Upper lobe of left lung (tissue), 6 donors: ENCODE measurements around the gene SMDT1. TPM values are rescaled to one million over a fixed set of nuclear protein-coding genes. Genes with fewer than 3 reads are reported as not detected.
A peak's percentile ranks its signal among the peaks of the same experiment; 100 is the strongest.

ENCODE experiments used
- ATAC-seq, 2 donors: fragments of 200-7000 bp; cut with Tn5 transposase; one replicate each; pipeline ENCODE4 v1.9.1; 2022; ENCODE audit warnings: mild to moderate bottlenecking in 2 of 2, moderate library complexity in 2 of 2; ENCODE audit not compliant: low FRiP score in 2 of 2
- DNase-seq, 2 donors: peaks; one replicate each; pipeline ENCODE4 v3.0.0-alpha.2; 2019 to 2020
- H3K27ac ChIP-seq, 4 donors: fragments of 200-600 bp; sonication (generic); one replicate each; pipeline ENCODE4 v1.5.1; 2016 to 2019
- H3K27me3 ChIP-seq, 4 donors: fragments of 200-600 bp; sonication (generic); one replicate each; pipeline ENCODE4 v1.5.1; 2017 to 2019
- H3K36me3 ChIP-seq, 4 donors: fragments of 200-600 bp; sonication (generic); one replicate each; pipeline ENCODE4 v1.5.1; 2016 to 2019
- H3K4me1 ChIP-seq, 4 donors: fragments of 200-600 bp; sonication (generic); one replicate each; pipeline ENCODE4 v1.5.1; 2018 to 2019
- H3K4me3 ChIP-seq, 4 donors: fragments of 200-600 bp; sonication (generic); one replicate each; pipeline ENCODE4 v1.5.1; 2017 to 2019; ENCODE audit warnings: mild to moderate bottlenecking in 2 of 4, moderate library complexity in 1 of 4
- H3K9me3 ChIP-seq, 4 donors: fragments of 200-600 bp; sonication (generic); one replicate each; pipeline ENCODE4 v1.5.1; 2018 to 2019
- CTCF ChIP-seq, 6 experiments: fragments of 450-650 bp in 4 of 6; fragments of 200-600 bp in 2 of 6; sonication (generic) in 2 of 6; IDR thresholded peaks; one replicate each; pipeline ENCODE4 v1.5.1; 2016 to 2019; ENCODE audit warnings: antibody characterized with exemption in 6 of 6
- EP300 ChIP-seq, 4 donors: sonication (generic); formaldehyde crosslinking; IDR thresholded peaks; one replicate each; pipeline ENCODE4 v1.5.1; 2017; ENCODE audit warnings: antibody characterized with exemption in 4 of 4, control low read depth in 2 of 4
- POLR2A ChIP-seq, 4 donors: fragments of 450-650 bp; IDR thresholded peaks; one replicate each; pipeline ENCODE4 v1.5.1; 2016 to 2017; ENCODE audit warnings: antibody characterized with exemption in 4 of 4, mild to moderate bottlenecking in 2 of 4
- POLR2AphosphoS5 ChIP-seq, 2 donors: sonication (generic); formaldehyde crosslinking; IDR thresholded peaks; one replicate each; pipeline ENCODE4 v1.5.1; 2017; ENCODE audit warnings: antibody characterized with exemption in 2 of 2
- WGBS, 2 donors: methylation state at CpG; one replicate each; pipeline ENCODE4 v1.1.5; 2017 to 2018; 5-methylcytosine and 5-hydroxymethylcytosine counted together
- total RNA-seq, 6 donors: library from RNA; depleted of rRNA in 4 of 6; stranded (reverse); fragments of >200 nt in 4 of 6; gene quantifications; one replicate each; pipeline versions ENCODE4 v1.1.0 to v1.2.1, GENCODE V29; 2016 to 2021
- donor health status: DM: no; HTN: no; CAD: no; lungs with moderate emphysema.
- donor health status: DM: no; HTN: yes; CAD: no; lungs with severe emphysema.

SMDT1 gene
- total RNA-seq, 6 donors from 2014 or later: 11.2 to 135 (median 27.2) TPM

GRCh38 chr22:42072606-42073330, 6.7 kb upstream of the SMDT1 start:
- H3K9me3 ChIP-seq: no peaks in the 10 kb centered on the region
- TF ChIP-seq POLR2A (IDR thresholded peaks at IDR 0.05) (no peak), POLR2AphosphoS5 (IDR thresholded peaks at IDR 0.05) (no peak), EP300 (IDR thresholded peaks at IDR 0.05) (no peak), CTCF (IDR thresholded peaks at IDR 0.05) (no peak)
- H3K27ac ChIP-seq: no peak overlapping the region
- H3K27me3 ChIP-seq: no peaks in the 10 kb centered on the region
- ATAC-seq: no peak
- DNase-seq: no peak
- WGBS, 2 donors: 81 to 86% methylated on average over 8 of the region's 8 CpGs
- H3K36me3 ChIP-seq: peaks cover 0 to 26% (median 14%) of the 10 kb centered on the region in 4 donors
- H3K4me3 ChIP-seq: no peak overlapping the region
- peaks cover 32 to 53% (median 36%) of the 10 kb centered on the region in 4 donors for H3K4me1 ChIP-seq

DNA sequence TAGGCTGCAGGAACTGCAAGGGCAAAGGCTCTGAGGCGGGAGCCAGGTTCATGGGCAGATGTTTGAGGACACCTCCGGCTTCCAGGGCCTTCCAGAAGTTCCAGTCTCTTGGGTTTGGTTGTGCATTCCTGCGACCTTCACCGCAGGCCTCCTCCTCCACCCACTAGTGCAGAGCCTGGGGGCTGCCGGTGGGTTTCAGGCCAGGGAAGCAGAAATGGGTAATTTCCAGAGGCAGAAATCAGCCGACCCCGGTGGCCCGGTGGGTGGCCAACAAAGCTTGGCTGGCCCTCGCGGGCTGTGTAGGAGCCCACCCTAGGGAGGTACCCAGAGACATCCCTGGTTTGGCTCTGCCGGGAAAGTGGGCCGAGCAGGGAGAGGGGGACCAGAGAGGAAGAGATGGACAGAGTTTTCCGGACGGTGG, 5.9 kb upstream of the SMDT1 start:
- Histone ChIP-seq H3K4me3 (peak overlapping the region in 3 of 4 donors; percentile 75 to 81 (median 76)), H3K27ac (peak overlapping the region; percentile 86 to 97 (median 96)), H3K36me3 (peaks cover 0 to 30% (median 11%) of the 10 kb centered on the region in 4 donors), H3K4me1 (peaks cover 37 to 56% (median 41%) of the 10 kb centered on the region in 4 donors), H3K27me3 (no peaks in the 10 kb centered on the region), H3K9me3 (no peaks in the 10 kb centered on the region)
- 77 to 78% methylated on average over 10 to 14 of the region's 14 CpGs for WGBS, 2 donors
- no peak for DNase-seq
- no peak for TF ChIP-seq POLR2A (IDR thresholded peaks at IDR 0.05)
- no peak for TF ChIP-seq CTCF (IDR thresholded peaks at IDR 0.05)
- TF ChIP-seq POLR2AphosphoS5 (IDR thresholded peaks at IDR 0.05): no peak
- TF ChIP-seq EP300 (IDR thresholded peaks at IDR 0.05): no peak
- no peak for ATAC-seq

GRCh38 chr22:42074132-42074811, 5.2 kb upstream of the SMDT1 start, which contains the start of gene PHETA2:
Gene PHETA2, plus strand, starts transcription at chr22:42074248. Its CDS starts 3,046 bp downstream, at chr22:42077294.
- 1 to 3% methylated on average over 2 to 29 of the region's 55 CpGs for WGBS, 2 donors
- peaks cover 41 to 56% (median 45%) of the 10 kb centered on the region in 4 donors for H3K4me1 ChIP-seq
- H3K27me3 ChIP-seq: no peaks in the 10 kb centered on the region
- DNase-seq (peak; percentile 58 to 91), ATAC-seq (peak in 1 of 2 donors; percentile 50)
- TF ChIP-seq POLR2AphosphoS5 (IDR thresholded peaks at IDR 0.05) (peak; percentile 8 to 32), CTCF (IDR thresholded peaks at IDR 0.05) (peak; percentile 36 to 80 (median 66)), POLR2A (IDR thresholded peaks at IDR 0.05) (peak in 2 of 4 donors; percentile 48 to 53), EP300 (IDR thresholded peaks at IDR 0.05) (no peak)
- H3K27ac ChIP-seq: peak within 1 kb of the TSS; percentile 86 to 97 (median 96)
- no peaks in the 10 kb centered on the region for H3K9me3 ChIP-seq
- peaks cover 0 to 30% (median 11%) of the 10 kb centered on the region in 4 donors for H3K36me3 ChIP-seq
- H3K4me3 ChIP-seq: peak within 1 kb of the TSS; percentile 61 to 81 (median 76)

GRCh38 chr22:42074846-42075676, 4.4 kb upstream of the SMDT1 start:
- H3K9me3 ChIP-seq: no peaks in the 10 kb centered on the region
- no peaks in the 10 kb centered on the region for H3K27me3 ChIP-seq
- peaks cover 33 to 49% (median 38%) of the 10 kb centered on the region in 4 donors for H3K4me1 ChIP-seq
- peaks cover 0 to 30% (median 11%) of the 10 kb centered on the region in 4 donors for H3K36me3 ChIP-seq
- DNase-seq: no peak
- WGBS, 2 donors: 64 to 70% methylated on average over 8 to 9 of the region's 9 CpGs
- no peak for TF ChIP-seq EP300 (IDR thresholded peaks at IDR 0.05)
- peak in 1 of 6 experiments; percentile 18 for TF ChIP-seq CTCF (IDR thresholded peaks at IDR 0.05)
- ATAC-seq: no peak
- H3K27ac ChIP-seq: peak overlapping the region; percentile 86 to 97 (median 96)
- H3K4me3 ChIP-seq: peak overlapping the region; percentile 61 to 81 (median 76)
